EH (cell line): ENCODE results near the gene ATAT1.

Experiments used
- DNase-seq: peaks from one replicate; pipeline ENCODE4 v3.0.0-alpha.2; 2015; ENCODE audit warnings: low read depth

The ATAT1 gene

GRCh38 chr6:30626484-30627366 lies at the start of gene ATAT1:
TSS of gene ATAT1 (plus strand) at chr6:30626874.
- peak; percentile 79 for DNase-seq

DNA sequence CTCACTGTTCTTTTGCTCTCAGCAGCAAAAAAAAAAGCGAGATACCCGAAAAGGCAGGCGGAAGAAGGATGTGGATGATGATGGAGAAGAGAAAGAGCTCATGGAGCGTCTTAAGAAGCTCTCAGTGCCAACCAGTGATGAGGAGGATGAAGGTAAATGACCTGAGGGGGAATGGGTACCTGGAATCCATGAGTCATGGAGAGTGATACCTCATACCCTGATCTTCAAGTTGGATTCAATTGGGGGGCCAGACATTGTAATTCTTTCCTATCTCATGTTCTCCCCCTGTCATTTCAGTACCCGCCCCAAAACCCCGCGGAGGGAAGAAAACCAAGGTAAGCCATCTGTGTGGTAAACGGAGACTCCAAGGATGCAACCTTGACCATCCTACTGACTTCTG lies 48.6 kb upstream of the ATAT1 start:
- DNase-seq = no peak

DNA sequence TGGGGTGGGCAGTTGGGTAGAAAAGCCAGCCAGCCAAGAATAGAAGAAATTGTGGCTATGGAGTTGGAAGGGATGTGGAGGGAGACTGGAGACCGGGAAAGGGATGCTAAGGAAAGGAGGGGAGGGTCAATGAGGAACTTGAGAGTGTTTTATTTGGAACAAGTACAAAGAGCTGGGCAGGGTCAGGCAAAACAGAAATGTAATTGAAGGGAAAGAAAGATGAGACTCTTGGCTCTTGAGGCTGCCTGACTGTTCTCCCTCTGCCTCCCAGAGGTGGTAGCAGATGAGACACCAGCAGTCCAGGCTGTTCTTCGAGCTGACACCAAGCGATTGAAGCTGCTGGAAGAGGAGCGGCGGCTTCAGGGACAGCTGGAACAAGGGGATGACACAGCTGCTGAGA lies 42.8 kb upstream of the ATAT1 start:
- DNase-seq = no peak

DNA sequence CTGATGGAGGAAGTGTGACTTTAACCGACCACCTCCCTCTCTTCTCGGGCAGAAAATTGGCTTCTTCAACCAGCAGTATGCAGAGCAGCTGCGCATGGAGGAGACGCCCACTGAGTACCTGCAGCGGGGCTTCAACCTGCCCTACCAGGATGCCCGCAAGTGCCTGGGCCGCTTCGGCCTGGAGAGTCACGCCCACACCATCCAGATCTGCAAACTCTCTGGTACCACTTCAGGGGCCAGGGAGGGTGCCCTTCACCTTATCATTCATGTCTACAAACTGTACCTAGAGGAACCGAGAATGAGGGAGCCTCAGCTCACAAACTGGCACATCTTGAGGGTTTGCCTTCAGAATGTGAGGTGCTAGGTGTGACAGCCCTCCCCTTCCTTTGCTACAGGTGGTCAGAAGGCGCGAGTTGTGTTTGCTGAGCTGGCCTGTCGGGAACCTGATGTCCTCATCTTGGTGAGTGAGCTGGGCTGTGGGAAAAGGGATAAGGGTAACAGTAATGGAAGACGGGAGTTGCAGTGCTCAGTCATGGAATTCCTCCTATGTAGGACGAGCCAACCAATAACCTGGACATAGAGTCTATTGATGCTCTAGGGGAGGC lies 36.8 kb upstream of the ATAT1 start:
- no peak for DNase-seq

- DNase-seq = no peak
These were observed 36.2 kb upstream of the ATAT1 start for GRCh38 chr6:30590509-30590908.

GRCh38 chr6:30591008-30591407 lies 35.7 kb upstream of the ATAT1 start:
- DNase-seq = no peak

GRCh38 chr6:30592287-30592686 lies 34.4 kb upstream of the ATAT1 start:
- no peak for DNase-seq

- peak; percentile 81 for DNase-seq
These were observed 29.1 kb upstream of the ATAT1 start for GRCh38 chr6:30597315-30598144.

DNA sequence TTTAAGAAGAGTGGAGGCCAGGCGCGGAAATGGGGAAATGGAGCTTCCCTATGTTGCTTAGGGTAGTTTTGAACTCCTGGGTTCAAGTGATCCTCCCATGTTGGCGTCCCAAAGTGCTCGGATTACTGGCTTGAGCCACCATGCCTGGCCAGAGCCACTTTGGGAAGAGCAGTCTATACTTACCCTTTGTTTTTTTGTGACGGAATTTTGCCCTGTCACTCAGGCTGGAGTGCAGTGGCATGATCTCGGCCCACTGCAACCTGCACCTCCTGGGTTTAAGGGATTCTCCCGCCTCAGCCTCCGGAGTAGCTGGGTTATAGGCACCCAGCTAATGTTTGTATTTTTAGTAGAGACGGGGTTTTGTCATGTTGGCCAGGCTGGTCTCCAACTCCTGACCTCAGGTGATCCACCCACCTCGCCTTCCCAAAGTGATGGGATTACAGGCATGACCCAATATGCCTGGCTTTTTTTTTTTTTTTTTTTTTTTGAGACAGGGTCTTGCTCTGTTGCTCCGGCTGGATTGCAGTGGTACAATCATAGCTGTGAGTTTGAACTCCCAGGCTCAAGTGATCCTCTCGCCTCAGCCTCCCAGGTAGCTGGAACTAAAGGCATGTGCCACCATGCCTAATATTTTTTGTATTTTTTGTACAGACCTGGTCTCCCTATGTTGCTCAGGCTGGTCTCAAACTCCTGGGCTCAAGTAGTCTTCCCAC lies 27.6 kb upstream of the ATAT1 start:
- DNase-seq = no peak

GRCh38 chr6:30599625-30600324 lies 26.9 kb upstream of the ATAT1 start:
- DNase-seq = no peak

GRCh38 chr6:30600451-30600961 lies 26.2 kb upstream of the ATAT1 start:
- DNase-seq = peak; percentile 7

GRCh38 chr6:30601436-30601814 lies 25.2 kb upstream of the ATAT1 start:
- DNase-seq = no peak

DNA sequence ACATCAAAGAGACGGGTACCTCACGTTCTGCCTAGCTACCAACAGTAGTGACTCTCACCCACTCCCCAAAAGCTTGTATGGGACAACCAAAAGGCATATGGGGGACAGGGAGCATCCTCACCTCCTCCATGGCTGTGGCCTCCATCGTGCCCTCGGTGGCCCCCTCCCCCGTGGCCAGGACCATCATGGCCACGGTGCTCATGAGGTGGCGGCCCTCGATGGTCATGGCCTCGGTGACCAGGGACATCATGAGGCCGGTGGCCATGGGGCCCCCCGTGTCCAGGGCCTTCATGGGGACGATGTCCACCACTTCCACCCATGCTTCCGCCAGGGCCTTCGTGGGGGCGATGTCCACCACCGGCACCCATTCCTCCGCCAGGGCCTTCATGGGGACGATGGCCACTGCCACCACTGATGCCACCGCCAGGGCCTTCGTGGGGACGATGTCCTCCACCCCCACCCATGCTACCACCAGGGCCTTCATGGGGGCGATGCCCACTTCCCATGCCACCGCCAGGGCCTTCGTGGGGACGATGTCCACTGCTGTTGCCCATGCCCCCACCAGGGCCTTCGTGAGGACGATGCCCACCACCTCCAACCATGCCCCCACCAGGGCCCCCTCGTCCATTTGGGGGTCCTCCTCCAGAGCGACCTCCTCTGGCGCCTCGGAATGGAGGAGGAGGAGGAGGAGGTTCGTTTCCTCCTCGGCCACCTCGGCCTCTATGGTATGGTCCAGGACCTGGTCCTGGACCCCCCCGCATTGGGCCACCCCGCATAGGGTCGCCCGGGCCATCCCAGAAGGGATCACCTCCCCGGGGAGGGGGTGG lies 24.6 kb upstream of the ATAT1 start:
- no peak for DNase-seq

- no peak for DNase-seq
These were observed 22.7 kb upstream of the ATAT1 start for GRCh38 chr6:30603961-30604360.

- DNase-seq = no peak
These were observed 16.6 kb upstream of the ATAT1 start for GRCh38 chr6:30610065-30610464.

- no peak for DNase-seq
These were observed 15.4 kb upstream of the ATAT1 start for GRCh38 chr6:30611150-30611855.

DNA sequence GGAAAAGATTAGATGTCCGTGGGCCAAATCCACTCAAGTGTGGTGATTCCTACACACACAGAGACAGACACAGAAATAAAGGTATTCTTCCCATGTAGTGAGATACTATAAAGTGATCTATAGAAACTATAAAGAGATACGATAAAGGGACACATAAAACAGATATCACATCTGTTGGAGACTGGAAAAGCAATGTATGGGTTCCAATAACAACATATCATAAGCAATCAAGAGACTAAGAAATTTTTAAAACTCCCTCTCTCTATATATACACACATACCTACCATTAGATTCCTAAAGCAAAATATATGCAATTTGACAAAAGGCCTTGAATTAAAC lies 14.8 kb upstream of the ATAT1 start:
- DNase-seq = no peak

GRCh38 chr6:30612213-30612612 lies 14.5 kb upstream of the ATAT1 start:
- peak; percentile 58 for DNase-seq

- peak; percentile 77 for DNase-seq
These were observed 13.9 kb upstream of the ATAT1 start for GRCh38 chr6:30612687-30613248.
